T-helper 1 cell treated with Interleukin-12 subunit alpha and Interleukin-12 subunit beta and Interleukin-4 antibody, amounts not matched to agents 30 ng/mL and 1 ng/mL, for 36 hours (primary cell): ENCODE data around the gene POM121L12. TPM values are rescaled to one million over a fixed set of nuclear protein-coding genes. Genes with fewer than 3 reads are reported as not detected.

Source experiments
- intact Hi-C: fragments of 100-400 bp; cut with micrococcal nuclease; formaldehyde crosslinking; loops from one replicate; pipeline ENCODE4 v1.15.1; 2024
- total RNA-seq: library from RNA; stranded (reverse); gene quantifications from 2 replicates; pipeline ENCODE4 v1.2.3, GENCODE V29; 2022

Gene POM121L12
- not detected in 2 replicates for total RNA-seq

DNA sequence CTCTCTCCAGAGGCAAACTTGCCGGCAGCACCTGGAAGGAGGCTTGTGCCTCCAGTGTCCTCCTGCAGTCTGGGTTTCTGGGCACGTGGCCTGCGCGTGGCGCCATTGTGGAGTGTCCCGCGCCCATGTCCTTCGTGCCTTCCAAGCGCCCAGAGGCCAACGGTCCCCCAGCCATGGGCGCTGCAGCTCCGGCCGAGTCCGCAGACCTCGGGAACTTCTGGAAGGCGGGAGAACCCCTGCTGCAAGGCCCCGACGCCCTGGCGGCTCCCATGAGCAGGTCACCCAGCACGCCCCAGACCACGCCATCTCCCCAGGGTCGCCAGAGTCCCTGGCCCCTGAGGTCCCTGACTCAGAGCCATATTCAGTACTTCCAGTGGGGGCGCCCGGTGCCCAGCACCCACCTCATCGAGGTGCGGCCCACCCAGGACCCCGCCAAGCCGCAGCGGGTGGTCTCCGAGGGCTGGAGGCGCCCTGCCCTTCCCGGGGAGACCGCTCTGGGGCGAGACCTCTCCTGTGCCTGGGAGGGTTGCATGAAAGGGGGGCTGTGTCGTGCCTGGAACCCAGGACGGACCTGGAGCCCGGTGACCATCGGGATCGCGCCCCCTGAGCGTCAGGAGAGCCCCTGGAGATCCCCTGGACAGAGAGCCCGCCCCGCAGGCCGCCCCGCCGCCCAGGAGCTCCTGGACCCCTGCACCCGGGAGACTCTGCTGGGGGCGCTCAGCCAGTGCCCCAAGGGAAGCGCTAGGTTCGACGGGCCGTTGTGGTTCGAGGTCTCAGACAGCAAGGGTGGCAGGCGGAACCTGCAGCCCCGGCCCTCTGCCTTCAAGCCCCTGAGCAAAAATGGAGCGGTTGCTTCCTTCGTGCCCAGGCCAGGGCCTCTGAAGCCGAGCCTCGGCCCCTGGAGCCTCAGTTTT is at the start of gene POM121L12:
Gene POM121L12 (plus strand): TSS at position 135 of the 914 bp plus-strand sequence. CDS start 39 bp downstream, at position 174.
- intact Hi-C loops, result no loop called here

DNA sequence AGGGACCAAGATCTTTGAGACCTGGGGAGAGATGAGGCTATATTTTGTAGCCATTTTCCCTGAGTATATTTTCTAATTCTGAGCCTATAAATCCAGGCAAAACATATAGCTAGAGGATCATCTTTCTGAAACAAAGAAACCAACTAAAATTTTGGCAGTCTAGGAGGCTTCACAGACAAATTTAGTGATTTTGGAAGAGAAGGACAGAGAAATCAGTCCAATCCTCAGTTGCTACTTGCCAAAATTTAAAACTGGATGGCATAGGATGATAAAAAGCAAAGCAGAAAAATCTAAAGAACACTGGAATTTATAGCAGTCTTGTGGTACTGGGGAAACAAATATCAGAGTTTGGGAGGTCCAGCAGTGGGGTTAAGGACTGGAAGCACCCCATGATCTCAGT is 43.4 kb upstream of the POM121L12 start:
- intact Hi-C loops, result no loop called here

DNA sequence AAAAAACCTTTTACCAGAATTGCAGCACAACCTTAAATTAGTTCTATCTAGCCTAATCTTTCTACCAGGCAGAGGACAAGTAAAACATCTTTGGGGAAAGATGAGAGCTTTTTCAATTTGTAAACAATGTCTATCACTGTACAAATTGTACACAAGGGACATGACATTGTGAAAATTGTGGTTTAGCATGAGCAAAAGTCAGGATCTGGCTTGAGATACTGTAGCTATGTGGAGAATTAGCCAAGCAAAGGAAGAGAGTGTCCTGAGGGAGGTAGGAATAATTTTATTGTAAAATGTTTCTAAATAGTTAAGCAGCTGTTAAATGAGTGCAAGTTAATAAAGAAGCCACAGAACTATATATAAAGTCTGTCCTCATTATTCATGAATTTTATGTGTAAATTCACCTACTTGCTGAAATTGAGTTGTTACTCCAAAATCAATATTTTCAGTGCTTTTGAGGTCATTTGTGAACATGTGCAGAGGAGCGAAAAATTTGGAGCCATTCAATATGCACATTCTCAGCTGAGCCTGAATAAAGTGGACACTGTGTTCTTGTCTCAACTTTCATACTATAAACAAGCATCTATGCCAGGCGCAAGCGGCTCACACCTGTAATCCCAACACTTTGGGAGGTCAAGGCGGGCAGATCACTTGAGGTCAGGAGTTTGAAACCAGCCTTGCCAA is 42.8 kb upstream of the POM121L12 start:
- intact Hi-C loops, result no loop called here

DNA sequence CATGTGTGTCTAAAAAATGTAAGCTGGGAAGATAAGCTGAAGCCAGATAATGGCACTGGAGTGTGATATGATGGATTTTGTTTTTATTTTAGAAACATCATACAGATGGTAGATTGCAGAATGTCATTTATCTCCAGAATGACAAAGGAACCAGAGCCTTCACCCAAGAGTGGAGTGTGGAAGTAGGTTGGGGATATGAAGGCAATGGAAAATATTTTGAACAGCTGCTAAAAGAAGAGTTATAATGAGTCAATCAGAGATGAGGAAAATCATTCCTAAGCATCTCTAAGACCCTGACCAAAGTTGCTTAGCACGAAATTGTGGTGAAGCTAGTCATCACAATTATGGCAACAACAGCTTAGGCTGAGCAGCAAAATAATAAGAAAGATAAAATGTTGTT is 39.8 kb upstream of the POM121L12 start:
- intact Hi-C loops, result no loop called here

DNA sequence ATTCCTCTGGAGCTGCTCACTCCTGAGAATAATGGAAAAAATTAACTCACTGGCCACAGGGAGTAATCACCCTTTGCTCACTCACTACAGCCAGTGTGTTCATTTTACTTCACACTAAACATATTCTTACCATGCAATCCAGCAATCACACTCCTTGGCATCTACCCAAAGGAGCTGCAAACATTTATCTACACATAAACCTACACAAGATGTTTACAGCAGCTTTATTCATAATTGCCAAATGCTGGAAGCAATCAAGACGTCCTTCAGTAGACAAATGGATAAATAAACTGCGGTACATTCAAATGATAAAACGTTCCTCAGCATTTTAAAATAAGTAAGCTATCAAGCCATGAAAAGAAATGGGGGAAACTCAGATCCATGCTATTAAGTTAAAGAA is 34.2 kb upstream of the POM121L12 start:
- intact Hi-C loops, result no loop called here

DNA sequence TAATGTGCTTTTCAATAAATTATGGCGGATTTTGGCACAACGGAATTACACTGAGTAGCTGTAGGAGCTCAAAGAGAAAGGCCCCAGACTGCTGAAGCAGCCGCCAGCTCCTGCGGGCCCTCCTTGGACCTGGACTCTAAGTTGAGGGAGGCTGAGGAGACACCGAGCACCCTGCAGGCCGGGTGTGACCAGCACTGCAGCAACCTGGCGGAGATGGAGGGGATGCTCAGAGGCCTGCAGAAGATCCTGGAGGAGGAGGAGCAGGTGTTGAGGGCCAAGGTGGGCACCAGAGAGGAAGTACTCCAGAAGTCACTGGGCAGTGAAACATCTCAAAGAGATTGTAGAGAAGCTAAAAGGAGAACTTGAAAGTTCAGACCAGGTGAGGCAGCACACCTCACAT is 33.0 kb upstream of the POM121L12 start:
- intact Hi-C loops, result no loop called here

DNA sequence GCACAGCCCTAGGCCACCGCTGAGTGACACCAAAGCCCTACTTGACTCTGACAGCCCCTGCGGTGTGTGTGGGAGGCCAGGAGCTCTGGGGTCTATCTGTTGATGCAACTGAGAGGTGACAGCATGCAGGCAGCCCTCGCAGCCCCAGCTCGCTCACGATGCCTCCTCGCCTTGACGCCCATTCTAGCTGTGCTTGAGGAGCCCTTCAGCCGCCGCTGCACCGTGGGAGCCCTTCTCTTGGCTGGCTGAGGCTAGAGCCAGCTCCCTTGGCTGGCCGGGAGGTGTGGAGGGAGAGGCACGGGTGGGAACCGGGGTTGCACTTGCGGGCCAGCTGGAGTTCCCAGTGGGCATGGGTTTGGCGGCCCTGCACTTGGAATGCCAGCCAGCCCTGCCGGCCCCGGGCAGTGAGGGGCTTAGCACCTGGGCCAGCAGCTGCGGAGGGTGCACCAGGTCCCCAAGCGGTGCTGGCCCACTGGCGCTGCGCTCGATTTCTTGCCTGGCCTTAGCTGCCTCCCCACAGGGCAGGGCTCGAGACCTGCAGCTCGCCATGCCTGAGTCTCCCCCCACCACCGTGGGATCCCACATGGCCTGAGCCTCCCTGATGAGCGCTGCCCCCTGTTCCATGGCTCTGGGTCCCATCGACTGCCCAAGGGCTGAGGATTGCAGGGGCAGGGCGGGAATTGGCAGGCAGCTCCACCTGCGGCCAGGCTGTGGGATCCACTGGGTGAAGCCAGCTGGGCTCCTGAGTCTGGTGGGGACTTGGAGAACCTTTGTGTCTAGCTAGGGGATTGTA is 31.6 kb upstream of the POM121L12 start:
- intact Hi-C loops, result no loop called here

DNA sequence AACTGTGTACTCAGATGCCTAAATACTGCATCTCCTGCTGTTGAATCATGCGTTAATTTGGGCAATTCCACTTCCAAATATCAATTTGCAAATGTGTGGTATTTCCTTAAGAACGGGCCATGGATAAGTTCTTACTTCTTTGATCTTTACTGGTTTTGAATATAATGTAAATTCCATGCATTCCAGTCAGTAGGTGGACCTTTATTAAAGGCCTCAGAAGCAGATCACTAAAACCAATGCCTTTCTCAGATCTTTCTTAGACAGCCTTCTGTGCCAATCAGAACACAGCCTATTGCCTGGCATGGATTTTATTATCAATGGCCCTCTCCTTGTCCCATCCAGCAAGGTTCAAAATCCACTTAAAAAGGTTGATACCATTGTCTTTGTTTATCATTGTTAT is 21.5 kb upstream of the POM121L12 start:
- intact Hi-C loops, result no loop called here

DNA sequence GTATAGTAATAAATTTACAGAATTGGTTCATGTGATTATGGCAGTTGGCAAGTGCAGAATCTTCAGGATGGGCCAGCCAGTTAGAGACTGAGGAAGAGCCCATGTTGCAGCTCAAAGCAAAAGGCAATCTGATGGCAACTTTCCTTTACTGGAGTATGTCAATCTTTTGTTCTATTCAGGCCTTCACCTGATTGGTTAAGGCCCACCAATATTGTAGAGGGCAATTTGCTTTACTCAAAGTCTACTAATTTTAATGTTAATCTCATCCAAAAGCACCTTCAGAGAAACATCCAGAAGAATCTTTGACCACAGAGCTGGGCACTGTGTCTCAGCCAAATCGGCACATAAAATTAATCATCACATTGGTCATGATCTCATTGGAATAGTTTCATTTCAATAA is 20.0 kb upstream of the POM121L12 start:
- intact Hi-C loops, result no loop called here

DNA sequence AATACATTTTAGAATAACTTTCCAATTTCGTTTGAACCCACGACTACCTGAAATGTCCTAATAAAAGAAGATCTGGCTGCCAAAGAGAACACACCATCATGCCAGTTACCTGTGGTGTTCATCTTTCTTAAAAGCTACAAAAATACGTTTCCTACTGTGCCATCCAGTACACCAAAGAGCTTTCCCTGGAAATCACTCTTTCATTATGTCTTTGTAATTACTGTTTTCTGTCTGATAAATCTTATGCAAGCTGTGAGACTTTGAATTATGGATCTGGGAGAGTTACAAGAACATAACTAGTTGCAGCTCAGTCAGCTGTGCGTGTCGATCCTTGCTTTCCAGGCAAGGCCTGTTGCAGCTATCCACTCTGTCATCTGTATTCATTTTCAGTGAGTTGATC is 12.5 kb upstream of the POM121L12 start:
- intact Hi-C loops, result no loop called here

DNA sequence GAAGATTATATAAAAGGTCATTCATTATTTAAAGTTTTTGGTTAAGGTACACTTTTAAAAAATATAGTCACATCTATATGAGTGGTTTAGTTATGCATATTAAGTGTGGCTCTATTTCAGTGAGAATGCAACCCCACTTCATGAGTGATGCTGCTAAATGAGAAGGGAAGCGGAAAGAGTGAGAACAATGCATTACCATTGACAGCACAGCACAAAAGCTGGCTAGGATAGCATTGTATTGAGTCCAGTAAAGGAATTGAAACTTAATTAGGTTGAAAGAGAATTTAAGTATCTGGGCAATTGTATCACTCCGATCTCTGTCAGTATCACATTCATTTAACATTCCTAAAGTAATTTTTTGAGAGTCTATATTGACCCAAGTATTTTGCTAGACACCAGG is 13.2 kb downstream of the POM121L12 start:
- intact Hi-C loops, result no loop called here

DNA sequence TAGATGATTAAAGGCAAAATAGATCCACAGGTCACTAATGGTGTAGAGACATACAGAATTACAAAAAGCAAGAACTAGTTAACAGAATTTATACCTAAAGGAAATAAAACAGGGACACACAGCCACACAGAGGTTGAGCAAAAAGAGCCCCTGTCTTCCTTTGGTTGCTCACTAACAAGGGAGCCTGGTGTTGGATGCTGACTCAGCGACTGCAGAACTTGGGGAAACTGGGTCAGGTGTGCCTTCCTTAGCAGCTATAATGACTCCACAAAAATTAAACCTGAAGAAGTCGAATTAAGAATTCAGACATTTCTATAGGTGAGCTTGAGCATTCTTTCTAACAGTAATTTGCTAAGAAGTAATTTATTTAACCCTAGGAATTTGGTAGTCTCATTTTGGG is 15.0 kb downstream of the POM121L12 start:
- intact Hi-C loops, result no loop called here

DNA sequence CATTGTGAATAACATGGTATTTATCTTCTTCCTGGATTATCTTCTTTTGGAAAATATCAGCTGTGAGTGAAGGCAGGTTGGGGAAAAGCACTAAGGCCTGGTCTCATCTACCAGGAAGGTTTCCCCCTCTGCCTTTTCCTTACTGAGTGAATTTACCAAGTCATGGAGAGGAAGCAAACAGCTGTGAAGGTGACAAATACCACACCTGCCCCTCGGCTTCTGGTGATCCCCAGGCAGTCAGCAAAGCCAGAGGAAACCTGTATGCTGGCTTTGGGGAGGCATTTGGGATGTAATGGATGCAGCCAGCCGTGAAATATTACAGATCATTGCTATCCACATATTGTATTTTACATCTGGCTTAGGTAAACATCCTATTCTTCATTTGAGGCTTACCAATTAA is 24.2 kb downstream of the POM121L12 start:
- intact Hi-C loops, result no loop called here

DNA sequence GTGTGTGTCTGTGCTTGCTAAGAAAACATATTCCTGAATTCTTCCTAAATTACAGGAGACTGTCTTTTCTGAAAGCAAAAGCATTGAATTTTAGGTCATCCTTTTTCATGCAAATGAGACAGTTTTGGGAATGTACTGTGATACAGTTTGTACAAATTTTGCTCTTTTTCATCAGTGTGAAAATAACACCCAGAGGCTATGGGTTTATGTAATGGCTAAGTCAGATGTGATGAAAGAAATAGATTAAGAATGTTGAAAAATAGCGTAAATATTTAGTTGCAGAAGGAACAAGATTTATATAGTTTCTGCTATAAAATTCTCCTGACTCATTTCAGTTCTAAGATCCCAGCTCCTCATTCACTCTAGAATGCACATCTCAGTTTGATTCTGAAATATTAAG is 24.6 kb downstream of the POM121L12 start:
- intact Hi-C loops, result no loop called here

DNA sequence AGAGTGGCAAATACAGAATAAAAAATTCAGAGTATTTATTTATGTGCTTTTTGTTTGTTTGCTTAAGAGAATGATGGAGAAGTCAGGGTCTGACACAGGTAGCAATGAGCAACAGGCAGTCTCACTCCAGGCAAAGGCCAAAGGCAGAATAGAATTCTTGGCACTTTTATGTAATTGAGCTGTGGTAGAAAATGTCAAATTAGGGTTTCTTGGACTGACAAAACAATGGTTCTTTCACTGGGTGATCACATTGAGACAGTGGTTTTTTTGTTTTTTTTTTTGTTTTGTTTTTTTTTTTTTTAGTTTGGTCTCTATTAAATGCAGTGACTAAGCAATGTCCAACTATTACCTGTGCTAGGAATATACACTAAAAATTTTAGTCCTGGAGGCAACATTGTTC is 27.4 kb downstream of the POM121L12 start:
- intact Hi-C loops, result no loop called here

DNA sequence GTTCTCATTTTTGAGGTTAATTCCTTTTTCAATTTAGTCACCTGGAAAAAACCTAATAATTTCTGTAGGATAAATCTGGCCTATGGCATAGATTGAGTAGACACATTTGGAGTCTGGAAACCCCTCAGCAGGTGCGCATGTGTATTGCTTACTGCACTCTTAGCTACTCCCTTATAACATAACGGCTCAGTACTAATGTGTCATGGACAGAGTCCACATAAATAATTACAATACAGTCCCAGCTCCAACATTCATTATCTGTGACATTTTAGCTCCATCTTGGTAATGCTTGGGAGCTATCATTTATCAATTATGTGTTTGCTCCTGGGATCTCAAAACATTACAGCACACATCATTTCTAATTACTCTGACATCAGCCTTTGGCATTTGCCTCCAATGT is 33.2 kb downstream of the POM121L12 start:
- intact Hi-C loops, result no loop called here

DNA sequence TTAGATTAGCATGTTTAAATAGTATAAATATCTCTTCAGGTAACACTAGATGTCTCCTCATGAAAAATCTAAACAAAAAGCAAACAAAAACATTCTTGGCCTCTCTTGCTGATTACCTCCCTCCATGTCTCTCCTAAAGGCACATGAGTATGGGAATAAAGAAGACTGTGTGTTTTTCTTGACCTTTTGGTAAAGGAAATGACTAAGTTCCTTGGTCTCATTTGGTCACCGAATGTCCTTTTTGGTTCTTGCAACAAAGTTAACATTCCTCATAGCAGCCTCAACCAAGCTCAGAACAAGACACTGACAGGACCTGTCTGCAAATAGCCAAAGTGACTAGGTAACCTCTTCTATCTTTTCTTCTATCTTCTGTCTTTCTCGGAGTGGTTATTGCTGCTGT is 35.5 kb downstream of the POM121L12 start:
- intact Hi-C loops, result no loop called here
